HG03097 (cell line): Measurements from ENCODE around the gene TMEM101.
"Not testable (repeated sequence)": the region's sequence is repeated elsewhere in the genome, so short reads cannot be mapped to it uniquely, and the experiment has no call there.

Source experiments
- ATAC-seq: cut with Tn5 transposase; IDR thresholded peaks from one replicate; pipeline ENCODE4 v1.9.1; 2021; ENCODE audit not compliant: unreplicated experiment, low FRiP score

Gene TMEM101

GRCh38 chr17:44024853-44025252 is 10.1 kb upstream of the TMEM101 start:
- no peak for ATAC-seq

GRCh38 chr17:44024271-44024663 is 9.5 kb upstream of the TMEM101 start:
- ATAC-seq = no peak

GRCh38 chr17:44023545-44024270 is 8.9 kb upstream of the TMEM101 start:
- no peak for ATAC-seq

GRCh38 chr17:44022246-44022645 is 7.5 kb upstream of the TMEM101 start:
- ATAC-seq = no peak

- not testable (repeated sequence) for ATAC-seq
Observed at GRCh38 chr17:44021227-44021626, 6.5 kb upstream of the TMEM101 start.

- ATAC-seq = no peak
Observed at GRCh38 chr17:44014133-44014436, 678 bp downstream of the TMEM101 start.

GRCh38 chr17:44012874-44013273 is 1.9 kb downstream of the TMEM101 start:
- no peak for ATAC-seq

GRCh38 chr17:44012391-44012790 is 2.4 kb downstream of the TMEM101 start:
- no peak for ATAC-seq

- no peak for ATAC-seq
Observed at GRCh38 chr17:44011876-44012275, 2.9 kb downstream of the TMEM101 start.

GRCh38 chr17:44010966-44011647 is 3.7 kb downstream of the TMEM101 start:
- ATAC-seq = no peak

GRCh38 chr17:44008205-44008909 is 6.4 kb downstream of the TMEM101 start:
- no peak for ATAC-seq

GRCh38 chr17:44007346-44008204 is 7.2 kb downstream of the TMEM101 start:
- ATAC-seq = peak; percentile 1

GRCh38 chr17:44006598-44007345 is 8.0 kb downstream of the TMEM101 start:
- peak; percentile 55 for ATAC-seq

GRCh38 chr17:44006272-44006597 is 8.5 kb downstream of the TMEM101 start:
- peak; percentile 8 for ATAC-seq

GRCh38 chr17:44005527-44006271 is 9.1 kb downstream of the TMEM101 start:
- no peak for ATAC-seq

- no peak for ATAC-seq
Observed at GRCh38 chr17:44004761-44005526, 9.8 kb downstream of the TMEM101 start.

- ATAC-seq = no peak
Observed at GRCh38 chr17:44004077-44004760, 10.5 kb downstream of the TMEM101 start, which contains the start of gene NAGS. TSS of gene NAGS (plus strand) at chr17:44004622. CDS start at chr17:44004664, 42 bp downstream.
